CD14-positive monocyte (primary cell): ENCODE results near the gene RUNDC3A. TPM values are rescaled to one million over a fixed set of nuclear protein-coding genes. Genes with fewer than 3 reads are reported as not detected.
A peak's percentile ranks its signal among the peaks of the same experiment; 100 is the strongest.

ENCODE experiments used
- DNase-seq, 3 donors: peaks; one replicate each; pipeline ENCODE4 v3.0.0-alpha.2; 2011 to 2022
- H2AFZ ChIP-seq: 2 replicates; pipeline ENCODE4 v1.6.0; 2012; ENCODE audit warnings: mild to moderate bottlenecking, low read depth, low read length, inconsistent platforms; ENCODE audit not compliant: insufficient read depth, poor library complexity, severe bottlenecking
- H3K27ac ChIP-seq, 2 donors: 1 replicate in 1 of 2; 2 replicates in 1 of 2; pipeline ENCODE4 v1.5.1; 2012 to 2013; ENCODE audit warnings: low read length in 2 of 2, control low read depth in 1 of 2, inconsistent platforms in 1 of 2, low read depth in 1 of 2, mild to moderate bottlenecking in 1 of 2
- H3K27me3 ChIP-seq, 2 donors: one replicate each; pipeline versions ENCODE4 v1.6.0 to v1.6.1; 2011 to 2013; ENCODE audit warnings: low read length in 2 of 2; ENCODE audit not compliant: control insufficient read depth in 2 of 2, insufficient read depth in 2 of 2
- H3K36me3 ChIP-seq, 2 donors: replicated peaks in 1 of 2; 1 replicate in 1 of 2; 2 replicates in 1 of 2; pipeline versions ENCODE4 v1.5.1 to v1.6.1; 2012 to 2013; ENCODE audit warnings: low read length in 2 of 2, control low read depth in 1 of 2, inconsistent platforms in 1 of 2, mild to moderate bottlenecking in 1 of 2; ENCODE audit not compliant: insufficient read depth in 2 of 2, control insufficient read depth in 1 of 2
- H3K4me1 ChIP-seq, 2 donors: 1 replicate in 1 of 2; 2 replicates in 1 of 2; pipeline versions ENCODE4 v1.5.1 to v1.6.1; 2012 to 2013; ENCODE audit warnings: low read length in 2 of 2, control low read depth in 1 of 2, inconsistent platforms in 1 of 2, mild to moderate bottlenecking in 1 of 2, moderate library complexity in 1 of 2; ENCODE audit not compliant: insufficient read depth in 2 of 2, control insufficient read depth in 1 of 2
- H3K4me2 ChIP-seq: replicated peaks from 2 replicates; pipeline ENCODE3; 2012; ENCODE audit warnings: low read length, moderate library complexity, mild to moderate bottlenecking; ENCODE audit not compliant: poor library complexity, severe bottlenecking; ENCODE audit errors: extremely low read depth
- H3K4me3 ChIP-seq, 3 experiments: fragments of 200-600 bp in 1 of 3; sonication (generic) in 1 of 3; replicated peaks in 1 of 3; 1 replicate in 2 of 3; 2 replicates in 1 of 3; pipeline ENCODE4 v1.5.1; 2011 to 2013; ENCODE audit warnings: low read length in 3 of 3, mild to moderate bottlenecking in 3 of 3, control low read depth in 2 of 3, low read depth in 2 of 3, inconsistent platforms in 1 of 3, moderate library complexity in 1 of 3
- H3K79me2 ChIP-seq: 2 replicates; pipeline ENCODE4 v1.6.0; 2012; ENCODE audit warnings: mild to moderate bottlenecking, control low read depth, inconsistent platforms, low read length, moderate library complexity; ENCODE audit not compliant: insufficient read depth
- H3K9ac ChIP-seq: 2 replicates; pipeline ENCODE4 v1.6.0; 2017; ENCODE audit warnings: low read length, mild to moderate bottlenecking; ENCODE audit not compliant: insufficient read depth, poor library complexity, severe bottlenecking
- H3K9me3 ChIP-seq, 2 donors: replicated peaks in 1 of 2; 1 replicate in 1 of 2; 2 replicates in 1 of 2; pipeline versions ENCODE4 v1.5.1 to v1.6.1; 2012 to 2013; ENCODE audit warnings: low read length in 2 of 2, control low read depth in 1 of 2; ENCODE audit not compliant: control insufficient read depth in 1 of 2, insufficient read depth in 1 of 2
- H4K20me1 ChIP-seq: 2 replicates; pipeline ENCODE4 v1.6.0; 2012; ENCODE audit warnings: mild to moderate bottlenecking, low read length, control low read depth, moderate library complexity; ENCODE audit not compliant: insufficient read depth
- H3K27ac Mint-ChIP-seq, 7 donors: one replicate each; pipeline ENCODE4 v1.8.0; 2020; ENCODE audit warnings: mild to moderate bottlenecking in 7 of 7, mixed read lengths in 7 of 7, moderate library complexity in 6 of 7, inconsistent platforms in 2 of 7
- H3K27me3 Mint-ChIP-seq, 3 donors: one replicate each; pipeline ENCODE4 v1.8.0; 2021 to 2022; ENCODE audit warnings: low read depth in 3 of 3, mild to moderate bottlenecking in 3 of 3, mixed read lengths in 3 of 3, moderate library complexity in 3 of 3, inconsistent platforms in 1 of 3
- H3K36me3 Mint-ChIP-seq, 2 donors: one replicate each; pipeline ENCODE4 v1.8.0; 2020; ENCODE audit warnings: mixed read lengths in 2 of 2, inconsistent platforms in 1 of 2, mild to moderate bottlenecking in 1 of 2
- H3K4me1 Mint-ChIP-seq: one replicate; pipeline ENCODE4 v1.8.0; 2020; ENCODE audit warnings: mild to moderate bottlenecking, mixed read lengths
- H3K4me3 Mint-ChIP-seq, 2 donors: one replicate each; pipeline ENCODE4 v1.8.0; 2020; ENCODE audit warnings: mild to moderate bottlenecking in 2 of 2, mixed read lengths in 2 of 2, moderate library complexity in 1 of 2
- H3K9me3 Mint-ChIP-seq, 7 donors: one replicate each; pipeline ENCODE4 v1.8.0; 2020 to 2022; ENCODE audit warnings: mixed read lengths in 7 of 7, mild to moderate bottlenecking in 6 of 7, moderate library complexity in 6 of 7, inconsistent platforms in 2 of 7
- CTCF ChIP-seq: fragments of 200-600 bp; IDR thresholded peaks from one replicate; pipeline ENCODE4 v1.8.0; 2022; ENCODE audit warnings: antibody characterized with exemption, mild to moderate bottlenecking
- WGBS: methylation state at CpG from one replicate; pipeline ENCODE4 v1.1.5; 2013; ENCODE audit warnings: missing lambda C conversion rate; ENCODE audit not compliant: insufficient coverage; 5-methylcytosine and 5-hydroxymethylcytosine counted together
- intact Hi-C, 2 donors: fragments of 100-400 bp; cut with micrococcal nuclease; formaldehyde crosslinking; loops; one replicate each; pipeline versions ENCODE4 v1.15.0 to v1.15.1; 2023
- polyA plus RNA-seq, 3 donors: library from polyadenylated mRNA; depleted of rRNA in 1 of 3; unstranded in 2 of 3; stranded (reverse) in 1 of 3; fragments of 300-500 nt in 2 of 3; fragments of >200 nt in 1 of 3; fragmentation: Illumina TruSeq in 2 of 3; gene quantifications; 1 replicate in 2 of 3; 2 replicates in 1 of 3; pipeline ENCODE4 v1.2.3, GENCODE V29; 2012 to 2021

Gene RUNDC3A
- polyA plus RNA-seq, 3 donors = 0.22 to 0.35 TPM; not detected in 1

GRCh38 chr17:44352828-44353671 lies 44.6 kb downstream of the RUNDC3A start:
- Histone ChIP-seq H4K20me1 (peaks cover 56% of the 10 kb centered on the region), H3K79me2 (peaks cover 27% of the 10 kb centered on the region), H3K27me3 (peaks cover 0 to 5% of the 10 kb centered on the region in 2 donors), H3K9ac (peak overlapping the region; percentile 15), H3K36me3 (peaks cover 45 to 48% of the 10 kb centered on the region in 2 donors), H3K4me3 (peak overlapping the region in 1 of 3 experiments; percentile 65), H3K27ac (no peak overlapping the region), H3K4me2 (peak overlapping the region; percentile 76), H3K4me1 (peaks cover 25 to 54% of the 10 kb centered on the region in 2 donors), H2AFZ (no peak overlapping the region), H3K9me3 (no peaks in the 10 kb centered on the region)
- WGBS = 49% methylated on average over 20 of the region's 22 CpGs
- Mint-ChIP-seq H3K4me3 (peak overlapping the region; percentile 53 to 65), H3K27me3 (peaks cover 8 to 25% (median 8%) of the 10 kb centered on the region in 3 donors), H3K27ac (peak overlapping the region in 1 of 7 donors; percentile 54), H3K4me1 (peaks cover 33% of the 10 kb centered on the region), H3K9me3 (peaks cover 0 to 4% (median 0%) of the 10 kb centered on the region in 7 donors), H3K36me3 (peaks cover 44 to 51% of the 10 kb centered on the region in 2 donors)
- TF ChIP-seq CTCF = no peak
- DNase-seq = no peak
- intact Hi-C loops = loop anchor here in 1 of 2 donors (5.0 kb wide), 1 partner anchor 36 kb away; no protein-coding TSS in a partner anchor

GRCh38 chr17:44353672-44354331 lies 45.4 kb downstream of the RUNDC3A start:
- Mint-ChIP-seq H3K27ac (no peak overlapping the region), H3K4me1 (peaks cover 26% of the 10 kb centered on the region), H3K4me3 (peak overlapping the region; percentile 66 to 69), H3K36me3 (peaks cover 38 to 45% of the 10 kb centered on the region in 2 donors), H3K9me3 (peaks cover 0 to 4% (median 0%) of the 10 kb centered on the region in 7 donors), H3K27me3 (peaks cover 8 to 29% (median 8%) of the 10 kb centered on the region in 3 donors)
- Histone ChIP-seq H3K27ac (no peak overlapping the region), H3K9me3 (no peaks in the 10 kb centered on the region), H3K4me1 (peaks cover 18 to 46% of the 10 kb centered on the region in 2 donors), H3K36me3 (peaks cover 44 to 46% of the 10 kb centered on the region in 2 donors), H3K79me2 (peaks cover 19% of the 10 kb centered on the region), H3K9ac (peak overlapping the region; percentile 15), H3K4me2 (peak overlapping the region; percentile 76), H3K4me3 (peak overlapping the region in 1 of 3 experiments; percentile 65), H3K27me3 (peaks cover 0 to 5% of the 10 kb centered on the region in 2 donors), H2AFZ (no peak overlapping the region), H4K20me1 (peaks cover 49% of the 10 kb centered on the region)
- 18% methylated on average over 97 of the region's 98 CpGs for WGBS
- peak in 1 of 3 donors; percentile 30 for DNase-seq
- intact Hi-C loops = loop anchor here in 1 of 2 donors (5.0 kb wide), 1 partner anchor 37 kb away; no protein-coding TSS in a partner anchor
- no peak for TF ChIP-seq CTCF
